Fibroblast of pulmonary artery (primary cell): ENCODE measurements around the gene UVRAG.
A peak's percentile ranks its signal among the peaks of the same experiment; 100 is the strongest.
"Not testable (repeated sequence)": the region's sequence is repeated elsewhere in the genome, so short reads cannot be mapped to it uniquely, and the experiment has no call there.

Source experiments
- DNase-seq: peaks from one replicate; pipeline ENCODE4 v3.0.0-alpha.2; 2010; ENCODE audit warnings: low read depth
- H3K4me3 ChIP-seq: replicated peaks from 2 replicates; pipeline ENCODE4 v1.5.1; 2011; ENCODE audit warnings: low read depth, mild to moderate bottlenecking, control low read depth, low read length, moderate library complexity
- TF ChIP-seq, protein P1 (sequence below): IDR thresholded peaks from 2 replicates; pipeline ENCODE4 v1.5.1; 2011; ENCODE audit warnings: mild to moderate bottlenecking, control low read depth, low read length, inconsistent platforms; ENCODE audit errors: missing control alignments

Gene UVRAG

DNA sequence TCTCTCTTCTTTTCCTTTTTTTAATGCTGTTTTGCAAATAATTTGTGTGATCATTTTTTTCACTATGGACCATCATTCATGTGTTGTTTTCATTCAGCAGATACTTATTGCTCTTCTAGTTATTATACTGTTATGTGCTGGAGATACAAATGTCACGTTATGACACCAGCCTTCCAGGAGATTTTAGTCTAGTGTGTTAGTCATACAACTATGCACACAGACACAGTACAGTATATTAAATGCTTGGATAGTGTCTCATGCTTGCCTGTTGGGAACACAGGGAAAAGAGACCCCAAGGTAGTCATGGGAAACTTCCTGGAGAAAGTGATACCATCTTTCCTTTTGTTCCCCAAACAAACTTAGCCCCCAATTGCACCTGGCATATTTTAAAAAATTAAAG is 116.1 kb downstream of the UVRAG start:
- TF ChIP-seq, protein P1, sequence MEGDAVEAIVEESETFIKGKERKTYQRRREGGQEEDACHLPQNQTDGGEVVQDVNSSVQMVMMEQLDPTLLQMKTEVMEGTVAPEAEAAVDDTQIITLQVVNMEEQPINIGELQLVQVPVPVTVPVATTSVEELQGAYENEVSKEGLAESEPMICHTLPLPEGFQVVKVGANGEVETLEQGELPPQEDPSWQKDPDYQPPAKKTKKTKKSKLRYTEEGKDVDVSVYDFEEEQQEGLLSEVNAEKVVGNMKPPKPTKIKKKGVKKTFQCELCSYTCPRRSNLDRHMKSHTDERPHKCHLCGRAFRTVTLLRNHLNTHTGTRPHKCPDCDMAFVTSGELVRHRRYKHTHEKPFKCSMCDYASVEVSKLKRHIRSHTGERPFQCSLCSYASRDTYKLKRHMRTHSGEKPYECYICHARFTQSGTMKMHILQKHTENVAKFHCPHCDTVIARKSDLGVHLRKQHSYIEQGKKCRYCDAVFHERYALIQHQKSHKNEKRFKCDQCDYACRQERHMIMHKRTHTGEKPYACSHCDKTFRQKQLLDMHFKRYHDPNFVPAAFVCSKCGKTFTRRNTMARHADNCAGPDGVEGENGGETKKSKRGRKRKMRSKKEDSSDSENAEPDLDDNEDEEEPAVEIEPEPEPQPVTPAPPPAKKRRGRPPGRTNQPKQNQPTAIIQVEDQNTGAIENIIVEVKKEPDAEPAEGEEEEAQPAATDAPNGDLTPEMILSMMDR = no peak
- peak; percentile 26 for DNase-seq

DNA sequence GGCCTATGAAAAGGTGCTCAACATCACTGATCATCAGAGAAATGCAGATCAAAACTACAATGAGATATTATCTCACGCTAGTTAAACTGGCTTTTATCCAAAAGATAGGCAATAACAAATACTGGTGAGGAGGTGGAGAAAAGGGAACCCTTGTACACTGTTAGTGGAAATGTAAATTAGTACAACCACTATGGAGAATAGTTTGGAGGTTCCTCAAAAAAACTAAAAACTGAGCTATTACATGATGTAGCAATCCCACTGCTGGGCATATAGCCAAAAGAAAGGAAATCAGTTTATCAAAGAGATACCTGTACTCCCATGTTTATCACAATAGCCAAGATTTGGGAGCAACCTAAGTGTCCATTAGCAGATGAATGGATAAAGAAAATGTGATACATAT is 118.7 kb downstream of the UVRAG start:
- H3K4me3 ChIP-seq, DNase-seq: not testable (repeated sequence)

More for the DNA sequence above, 116.1 kb downstream of the UVRAG start:
- H3K4me3 ChIP-seq = no peak overlapping the region

DNA sequence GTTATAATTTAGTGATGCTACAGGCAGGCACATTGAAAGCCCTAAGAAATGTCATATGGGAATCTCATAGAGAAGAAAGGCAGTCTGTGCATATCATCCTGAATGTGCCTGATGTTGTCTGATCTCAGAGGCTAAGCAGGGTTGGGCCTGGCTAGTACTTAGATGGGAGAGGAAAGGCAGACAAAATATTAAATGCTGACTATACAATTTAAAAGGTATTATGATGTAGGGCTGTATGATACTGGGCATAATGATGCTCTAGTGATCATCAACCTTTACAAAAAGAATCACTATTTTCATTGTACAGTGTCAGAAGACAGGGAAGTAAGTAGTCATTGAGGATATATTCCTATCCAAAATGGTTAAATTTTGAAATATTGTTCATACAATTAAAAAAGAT is 119.8 kb downstream of the UVRAG start:
- no peak for DNase-seq
- no peak overlapping the region for H3K4me3 ChIP-seq
- TF ChIP-seq, protein P1 = no peak

DNA sequence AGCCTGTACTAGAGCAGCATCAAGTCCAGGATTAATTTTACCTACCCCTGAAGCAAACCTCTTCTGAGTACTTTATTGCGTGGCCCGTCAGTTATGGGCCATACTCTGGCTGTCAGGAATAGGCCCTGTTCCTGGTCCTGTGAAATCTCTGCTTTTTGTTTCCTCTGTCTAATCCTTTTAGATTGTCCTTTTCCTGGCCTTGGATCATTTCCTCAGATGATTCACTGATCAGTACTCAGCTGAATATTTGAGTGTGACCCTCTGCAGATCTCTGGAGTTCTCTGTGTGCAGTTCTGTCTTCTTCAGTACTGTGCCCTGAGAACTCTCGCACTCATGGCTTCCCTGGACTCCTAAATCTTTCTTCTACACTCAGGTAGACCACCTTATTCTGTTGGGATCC is 123.5 kb downstream of the UVRAG start:
- no peak overlapping the region for H3K4me3 ChIP-seq
- peak; percentile 44 for DNase-seq
- TF ChIP-seq, protein P1 = no peak

DNA sequence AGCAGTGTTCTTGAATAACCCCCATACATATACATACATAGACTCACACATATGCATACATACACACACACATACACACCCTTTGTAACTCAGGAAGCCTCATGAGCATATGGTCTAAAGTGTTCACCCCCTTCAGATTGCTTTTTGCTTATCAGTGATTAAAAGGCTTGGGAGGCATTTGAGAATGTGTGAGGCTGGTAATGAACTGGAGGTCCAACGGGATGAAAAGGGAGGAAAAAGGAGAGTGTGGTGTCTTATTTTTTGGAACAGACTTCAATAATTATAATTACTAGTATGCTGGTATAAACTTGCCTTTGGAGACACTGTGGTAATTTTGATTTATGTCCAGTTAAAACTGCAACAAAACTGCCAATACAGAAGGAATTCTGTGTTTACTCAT is 124.5 kb downstream of the UVRAG start:
- H3K4me3 ChIP-seq = no peak overlapping the region
- TF ChIP-seq, protein P1 = no peak
- no peak for DNase-seq

DNA sequence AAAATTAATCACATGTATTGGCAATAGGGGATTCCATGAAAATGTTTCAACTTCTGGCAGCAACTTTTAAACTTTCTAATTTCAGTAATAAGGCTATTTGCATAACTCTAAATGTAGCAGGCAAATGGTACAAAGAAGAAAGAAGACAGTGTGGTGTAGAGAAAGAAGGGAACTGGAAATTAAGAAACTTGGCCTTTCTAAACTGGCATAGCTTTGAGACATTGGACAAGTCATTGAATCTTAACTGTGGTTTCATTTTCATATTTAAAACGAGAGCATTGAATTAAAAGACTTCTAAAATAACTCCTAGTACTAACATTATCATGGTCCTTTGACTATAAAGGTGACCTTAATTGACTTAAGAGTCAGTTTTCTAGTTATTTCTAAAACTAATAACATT is 125.0 kb downstream of the UVRAG start:
- DNase-seq = no peak
- no peak overlapping the region for H3K4me3 ChIP-seq
- TF ChIP-seq, protein P1 = no peak

DNA sequence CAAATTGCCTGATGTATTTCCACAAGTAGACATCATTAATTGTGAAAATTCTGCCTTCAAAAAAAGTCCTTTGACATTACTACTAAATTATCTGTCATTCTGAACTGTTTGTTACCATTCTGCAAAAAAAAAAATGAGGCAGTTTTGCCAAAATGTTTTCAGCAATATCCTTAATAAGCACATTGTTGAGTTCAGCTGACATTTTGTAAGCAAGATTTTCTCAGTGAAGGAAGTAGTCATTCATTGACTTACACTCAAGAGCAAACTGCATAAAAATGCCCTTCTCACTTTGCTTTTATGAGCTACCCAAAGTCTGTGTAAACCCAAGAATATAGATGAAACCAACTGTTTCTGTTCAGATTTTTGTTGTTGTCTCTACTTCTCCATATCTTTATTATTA is 125.9 kb downstream of the UVRAG start:
- H3K4me3 ChIP-seq = no peak overlapping the region
- DNase-seq = no peak
- TF ChIP-seq, protein P1 = no peak

DNA sequence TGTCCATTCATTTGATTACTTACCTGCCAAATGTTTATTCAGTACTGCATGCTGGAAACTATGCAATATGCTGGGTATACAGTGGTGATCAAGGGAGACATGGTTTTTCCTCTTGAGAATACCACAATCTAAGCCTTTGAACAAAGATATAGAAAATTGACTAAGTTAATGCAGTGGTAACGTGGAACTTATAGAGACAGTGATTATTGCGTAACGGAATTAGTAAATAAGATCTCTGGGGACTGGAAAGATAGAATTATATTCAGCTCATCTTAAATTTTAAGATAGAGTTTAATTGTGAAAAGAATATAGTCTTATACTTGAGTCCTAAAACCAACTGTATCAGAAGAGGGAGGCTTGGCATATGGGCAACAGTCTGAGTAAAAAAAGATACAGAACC is 129.5 kb downstream of the UVRAG start:
- no peak for DNase-seq
- H3K4me3 ChIP-seq = no peak overlapping the region
- TF ChIP-seq, protein P1 = no peak
